Measurements from ENCODE around the gene SNX25.

DNA sequence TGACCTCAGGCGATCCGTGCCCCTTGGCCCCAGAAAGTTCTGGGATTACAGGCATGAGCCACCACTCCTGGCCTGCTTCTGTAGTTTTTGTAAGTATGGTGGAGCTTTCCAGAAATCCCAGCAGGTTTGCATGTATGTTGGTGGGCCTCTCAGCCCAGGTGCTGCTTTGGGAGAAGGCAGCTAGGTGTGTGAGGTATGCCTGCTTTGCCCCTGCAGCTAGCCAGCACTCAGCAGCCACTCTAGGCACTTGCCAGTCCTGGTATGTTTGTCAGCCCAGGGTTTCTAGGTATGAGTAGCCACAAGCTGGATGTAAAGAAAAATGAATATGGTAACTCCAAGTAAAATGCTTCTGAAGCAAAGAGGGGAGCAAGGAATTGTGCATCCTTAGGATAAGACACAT lies 8.9 kb downstream of the SNX25 start:
- TF ChIP-seq, protein P1, sequence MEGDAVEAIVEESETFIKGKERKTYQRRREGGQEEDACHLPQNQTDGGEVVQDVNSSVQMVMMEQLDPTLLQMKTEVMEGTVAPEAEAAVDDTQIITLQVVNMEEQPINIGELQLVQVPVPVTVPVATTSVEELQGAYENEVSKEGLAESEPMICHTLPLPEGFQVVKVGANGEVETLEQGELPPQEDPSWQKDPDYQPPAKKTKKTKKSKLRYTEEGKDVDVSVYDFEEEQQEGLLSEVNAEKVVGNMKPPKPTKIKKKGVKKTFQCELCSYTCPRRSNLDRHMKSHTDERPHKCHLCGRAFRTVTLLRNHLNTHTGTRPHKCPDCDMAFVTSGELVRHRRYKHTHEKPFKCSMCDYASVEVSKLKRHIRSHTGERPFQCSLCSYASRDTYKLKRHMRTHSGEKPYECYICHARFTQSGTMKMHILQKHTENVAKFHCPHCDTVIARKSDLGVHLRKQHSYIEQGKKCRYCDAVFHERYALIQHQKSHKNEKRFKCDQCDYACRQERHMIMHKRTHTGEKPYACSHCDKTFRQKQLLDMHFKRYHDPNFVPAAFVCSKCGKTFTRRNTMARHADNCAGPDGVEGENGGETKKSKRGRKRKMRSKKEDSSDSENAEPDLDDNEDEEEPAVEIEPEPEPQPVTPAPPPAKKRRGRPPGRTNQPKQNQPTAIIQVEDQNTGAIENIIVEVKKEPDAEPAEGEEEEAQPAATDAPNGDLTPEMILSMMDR (IDR thresholded peaks at IDR 0.05), result no peak
- TF ChIP-seq POLR2A (IDR thresholded peaks at IDR 0.05), result no peak

All from esophagus squamous epithelium (tissue), 4 donors.